Measurements from ENCODE around the gene ZDHHC16. TPM values are rescaled to one million over a fixed set of nuclear protein-coding genes. Genes with fewer than 3 reads are reported as not detected.
"Not testable (repeated sequence)": the region's sequence is repeated elsewhere in the genome, so short reads cannot be mapped to it uniquely, and the experiment has no call there.

The ZDHHC16 gene
- total RNA-seq, 4 donors from 2014 or later, result 25.0 to 34.5 (median 31.6) TPM

- Histone ChIP-seq H3K9me3 (no peaks in the 10 kb centered on the region), H3K4me1 (peaks cover 14 to 15% of the 10 kb centered on the region in 2 donors), H3K27me3 (no peaks in the 10 kb centered on the region), H3K4me3 (peak overlapping the region; percentile 72 to 97 (median 94)), H3K27ac (peak overlapping the region; percentile 89 to 97 (median 94)), H3K36me3 (peaks cover 0 to 24% of the 10 kb centered on the region in 2 donors)
- in situ Hi-C loops (cut with MboI; ENCODE audit: low sequenced_read_pairs in 4 of 4), result no loop called here
- no peak for TF ChIP-seq POLR2A (IDR thresholded peaks at IDR 0.05)
- TF ChIP-seq, protein P1, sequence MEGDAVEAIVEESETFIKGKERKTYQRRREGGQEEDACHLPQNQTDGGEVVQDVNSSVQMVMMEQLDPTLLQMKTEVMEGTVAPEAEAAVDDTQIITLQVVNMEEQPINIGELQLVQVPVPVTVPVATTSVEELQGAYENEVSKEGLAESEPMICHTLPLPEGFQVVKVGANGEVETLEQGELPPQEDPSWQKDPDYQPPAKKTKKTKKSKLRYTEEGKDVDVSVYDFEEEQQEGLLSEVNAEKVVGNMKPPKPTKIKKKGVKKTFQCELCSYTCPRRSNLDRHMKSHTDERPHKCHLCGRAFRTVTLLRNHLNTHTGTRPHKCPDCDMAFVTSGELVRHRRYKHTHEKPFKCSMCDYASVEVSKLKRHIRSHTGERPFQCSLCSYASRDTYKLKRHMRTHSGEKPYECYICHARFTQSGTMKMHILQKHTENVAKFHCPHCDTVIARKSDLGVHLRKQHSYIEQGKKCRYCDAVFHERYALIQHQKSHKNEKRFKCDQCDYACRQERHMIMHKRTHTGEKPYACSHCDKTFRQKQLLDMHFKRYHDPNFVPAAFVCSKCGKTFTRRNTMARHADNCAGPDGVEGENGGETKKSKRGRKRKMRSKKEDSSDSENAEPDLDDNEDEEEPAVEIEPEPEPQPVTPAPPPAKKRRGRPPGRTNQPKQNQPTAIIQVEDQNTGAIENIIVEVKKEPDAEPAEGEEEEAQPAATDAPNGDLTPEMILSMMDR (IDR thresholded peaks at IDR 0.05 in 4 of 5, conservative IDR thresholded peaks at IDR 0.05 in 1 of 5), result no peak
- intact Hi-C loops (cut with DNase I; ENCODE audit: low total_unique reads), result loop anchor here (2.0 to 5.0 kb wide), 3 partner anchors 25 to 336 kb away; partner anchors contain the start of genes FRAT2, PGAM1 and ZFYVE27
- ATAC-seq (no peak), DNase-seq (no peak)
Measured at GRCh38 chr10:97401455-97401919, 44.5 kb upstream of the ZDHHC16 start.

GRCh38 chr10:97404044-97404443 lies 41.9 kb upstream of the ZDHHC16 start:
- in situ Hi-C loops (cut with MboI; ENCODE audit: low sequenced_read_pairs in 4 of 4) (no loop called here), intact Hi-C loops (cut with DNase I; ENCODE audit: low total_unique reads) (loop anchor here (5.0 kb wide), 1 partner anchor 333 kb away; the partner anchor contains the start of gene ZFYVE27)
- peaks cover 0 to 3% of the 10 kb centered on the region in 2 donors for H3K36me3 ChIP-seq
- no peaks in the 10 kb centered on the region for H3K9me3 ChIP-seq
- peaks cover 18 to 24% of the 10 kb centered on the region in 2 donors for H3K4me1 ChIP-seq
- H3K27ac ChIP-seq, result no peak overlapping the region
- ATAC-seq, result no peak
- no peak for DNase-seq
- no peak overlapping the region for H3K4me3 ChIP-seq
- no peaks in the 10 kb centered on the region for H3K27me3 ChIP-seq
- no peak for TF ChIP-seq POLR2A (IDR thresholded peaks at IDR 0.05)
- TF ChIP-seq, protein P1 (IDR thresholded peaks at IDR 0.05 in 4 of 5, conservative IDR thresholded peaks at IDR 0.05 in 1 of 5), result no peak

DNA sequence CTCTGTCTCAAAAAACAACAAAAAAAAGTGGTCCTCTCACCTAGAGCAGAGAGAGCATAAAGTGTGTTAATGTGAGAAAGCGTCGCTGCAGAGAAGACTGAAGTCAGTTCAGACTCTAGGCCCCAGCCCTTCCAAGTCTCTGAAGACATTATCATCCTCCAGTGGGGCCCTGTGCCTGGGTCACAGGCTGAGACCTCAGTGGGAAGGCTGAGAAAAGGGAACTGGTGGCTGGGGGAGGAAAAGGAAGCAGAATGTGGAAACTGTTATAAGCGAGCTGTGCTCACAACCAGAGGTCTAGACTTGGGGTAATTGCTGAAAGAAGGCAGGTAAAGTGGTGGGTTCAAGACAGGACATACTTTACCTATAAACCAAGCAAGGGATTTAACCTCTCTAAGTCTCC lies 39.9 kb upstream of the ZDHHC16 start:
- no peak overlapping the region for H3K27ac ChIP-seq
- no peak overlapping the region for H3K4me3 ChIP-seq
- H3K4me1 ChIP-seq, result peaks cover 4 to 16% of the 10 kb centered on the region in 2 donors
- TF ChIP-seq, protein P1 (IDR thresholded peaks at IDR 0.05 in 4 of 5, conservative IDR thresholded peaks at IDR 0.05 in 1 of 5), result no peak
- no peak for TF ChIP-seq POLR2A (IDR thresholded peaks at IDR 0.05)
- H3K27me3 ChIP-seq, result no peaks in the 10 kb centered on the region
- ATAC-seq (no peak), DNase-seq (no peak)
- intact Hi-C loops (cut with DNase I; ENCODE audit: low total_unique reads), result loop anchor here (5.0 kb wide), 1 partner anchor 146 kb away; no protein-coding TSS in a partner anchor
- no peaks in the 10 kb centered on the region for H3K9me3 ChIP-seq
- H3K36me3 ChIP-seq, result no peaks in the 10 kb centered on the region
- in situ Hi-C loops (cut with MboI; ENCODE audit: low sequenced_read_pairs in 4 of 4), result no loop called here

GRCh38 chr10:97406483-97406882 lies 39.5 kb upstream of the ZDHHC16 start:
- peaks cover 4 to 14% of the 10 kb centered on the region in 2 donors for H3K4me1 ChIP-seq
- ATAC-seq; H3K27ac ChIP-seq; H3K36me3 ChIP-seq; H3K27me3 ChIP-seq; in situ Hi-C loops (cut with MboI; ENCODE audit: low sequenced_read_pairs in 4 of 4); H3K4me3 ChIP-seq; H3K9me3 ChIP-seq: not testable (repeated sequence)
- DNase-seq, result peak in 1 of 2 donors; percentile 32
- intact Hi-C loops (cut with DNase I; ENCODE audit: low total_unique reads), result loop anchor here (5.0 kb wide), 1 partner anchor 146 kb away; no protein-coding TSS in a partner anchor

GRCh38 chr10:97407211-97407951 lies 38.6 kb upstream of the ZDHHC16 start:
- Histone ChIP-seq H3K27me3 (no peaks in the 10 kb centered on the region), H3K4me1 (peaks cover 4 to 9% of the 10 kb centered on the region in 2 donors), H3K36me3 (no peaks in the 10 kb centered on the region), H3K9me3 (no peaks in the 10 kb centered on the region), H3K27ac (peak overlapping the region in 1 of 4 donors; percentile 5), H3K4me3 (no peak overlapping the region)
- in situ Hi-C loops (cut with MboI; ENCODE audit: low sequenced_read_pairs in 4 of 4) (no loop called here), intact Hi-C loops (cut with DNase I; ENCODE audit: low total_unique reads) (loop anchor here (5.0 kb wide), 1 partner anchor 145 kb away; no protein-coding TSS in a partner anchor)
- DNase-seq (no peak), ATAC-seq (peak; percentile 91 to 93)
- TF ChIP-seq, protein P1 (IDR thresholded peaks at IDR 0.05 in 4 of 5, conservative IDR thresholded peaks at IDR 0.05 in 1 of 5), result peak; percentile 62 to 82 (median 74)
- TF ChIP-seq POLR2A (IDR thresholded peaks at IDR 0.05), result no peak
